Measurements from ENCODE around the gene HAUS5.
A peak's percentile ranks its signal among the peaks of the same experiment; 100 is the strongest.

HAUS5 gene

GRCh38 chr19:35633727-35634440 lies 21.3 kb downstream of the HAUS5 start:
- no peak overlapping the region for H3K4me2 ChIP-seq (ENCODE audit: low read length)
- no peaks in the 10 kb centered on the region for H3K27me3 ChIP-seq (ENCODE audit: insufficient read depth, low read length)
- H3K27ac ChIP-seq (ENCODE audit: low read depth, low read length) = no peak overlapping the region
- H3K79me1 ChIP-seq (ENCODE audit: low read length) = peaks cover 2% of the 10 kb centered on the region
- H3K36me3 ChIP-seq (ENCODE audit: control insufficient read depth in 1 of 2, insufficient read depth in 2 of 2, low read length in 2 of 2) = peaks cover 66 to 71% of the 10 kb centered on the region in 2 experiments
- H3K9me3 ChIP-seq (ENCODE audit: insufficient read depth, low read depth, low read length) = no peaks in the 10 kb centered on the region
- H3K18ac ChIP-seq (ENCODE audit: low read length) = no peak overlapping the region
- H4K8ac ChIP-seq (ENCODE audit: low read depth, low read length) = no peak overlapping the region
- H3K4ac ChIP-seq (ENCODE audit: low read depth, low read length) = no peak overlapping the region
- no peak overlapping the region for H2BK5ac ChIP-seq (ENCODE audit: low read depth, low read length, poor library complexity)
- H4K12ac ChIP-seq (ENCODE audit: low read depth, low read length) = no peak overlapping the region
- H3K14ac ChIP-seq (ENCODE audit: low read length) = no peak overlapping the region
- H2AFZ ChIP-seq (ENCODE audit: insufficient read depth, low read length, poor library complexity) = no peak overlapping the region
- no CpG with 5 or more reads among the region's 29 CpGs for WGBS (ENCODE audit: extremely low coverage, insufficient coverage, insufficient read length)
- no peak overlapping the region for H2BK12ac ChIP-seq (ENCODE audit: low read length)
- H3K4me3 ChIP-seq (ENCODE audit: low read depth, low read length) = no peak overlapping the region
- no peak overlapping the region for H4K91ac ChIP-seq (ENCODE audit: low read depth, low read length)
- H3K4me1 ChIP-seq (ENCODE audit: control insufficient read depth in 1 of 2, insufficient read depth in 2 of 2, low read length in 2 of 2) = peaks cover 4 to 6% of the 10 kb centered on the region in 2 experiments
- H3K23ac ChIP-seq (ENCODE audit: low read length) = no peak overlapping the region
- peaks cover 6% of the 10 kb centered on the region for H3K79me2 ChIP-seq (ENCODE audit: control insufficient read depth, insufficient read depth, low read length, poor library complexity)
- no peak for DNase-seq
- no peak overlapping the region for H2AK5ac ChIP-seq (ENCODE audit: low read length)
- no peak overlapping the region for H2BK120ac ChIP-seq (ENCODE audit: insufficient read depth, low read length, poor library complexity)
- no peak overlapping the region for H3K9ac ChIP-seq (ENCODE audit: low read length)

- H3K4me2 ChIP-seq (ENCODE audit: low read length) = no peak overlapping the region
- H4K91ac ChIP-seq (ENCODE audit: low read depth, low read length) = no peak overlapping the region
- no peak overlapping the region for H4K12ac ChIP-seq (ENCODE audit: low read depth, low read length)
- H2BK120ac ChIP-seq (ENCODE audit: insufficient read depth, low read length, poor library complexity) = no peak overlapping the region
- no peak overlapping the region for H2BK5ac ChIP-seq (ENCODE audit: low read depth, low read length, poor library complexity)
- H3K79me2 ChIP-seq (ENCODE audit: control insufficient read depth, insufficient read depth, low read length, poor library complexity) = no peaks in the 10 kb centered on the region
- H2AK5ac ChIP-seq (ENCODE audit: low read length) = no peak overlapping the region
- WGBS (ENCODE audit: extremely low coverage, insufficient coverage, insufficient read length) = no CpG with 5 or more reads among the region's 3 CpGs
- H3K79me1 ChIP-seq (ENCODE audit: low read length) = no peaks in the 10 kb centered on the region
- no peaks in the 10 kb centered on the region for H3K9me3 ChIP-seq (ENCODE audit: insufficient read depth, low read depth, low read length)
- no peak overlapping the region for H3K27ac ChIP-seq (ENCODE audit: low read depth, low read length)
- H3K18ac ChIP-seq (ENCODE audit: low read length) = no peak overlapping the region
- no peak overlapping the region for H2BK12ac ChIP-seq (ENCODE audit: low read length)
- H3K14ac ChIP-seq (ENCODE audit: low read length) = no peak overlapping the region
- no peak overlapping the region for H4K8ac ChIP-seq (ENCODE audit: low read depth, low read length)
- H3K9ac ChIP-seq (ENCODE audit: low read length) = no peak overlapping the region
- peaks cover 54 to 57% of the 10 kb centered on the region in 2 experiments for H3K36me3 ChIP-seq (ENCODE audit: control insufficient read depth in 1 of 2, insufficient read depth in 2 of 2, low read length in 2 of 2)
- H3K4me3 ChIP-seq (ENCODE audit: low read depth, low read length) = no peak overlapping the region
- no peak for DNase-seq
- no peak overlapping the region for H3K23ac ChIP-seq (ENCODE audit: low read length)
- no peak overlapping the region for H2AFZ ChIP-seq (ENCODE audit: insufficient read depth, low read length, poor library complexity)
- no peak overlapping the region for H3K4ac ChIP-seq (ENCODE audit: low read depth, low read length)
- no peaks in the 10 kb centered on the region for H3K27me3 ChIP-seq (ENCODE audit: insufficient read depth, low read length)
- peaks cover 7 to 8% of the 10 kb centered on the region in 2 experiments for H3K4me1 ChIP-seq (ENCODE audit: control insufficient read depth in 1 of 2, insufficient read depth in 2 of 2, low read length in 2 of 2)
These were observed 24.1 kb downstream of the HAUS5 start for GRCh38 chr19:35636651-35637050.

GRCh38 chr19:35637165-35637564 lies 24.6 kb downstream of the HAUS5 start:
- H4K8ac ChIP-seq (ENCODE audit: low read depth, low read length) = no peak overlapping the region
- no peak overlapping the region for H4K91ac ChIP-seq (ENCODE audit: low read depth, low read length)
- peaks cover 9 to 11% of the 10 kb centered on the region in 2 experiments for H3K4me1 ChIP-seq (ENCODE audit: control insufficient read depth in 1 of 2, insufficient read depth in 2 of 2, low read length in 2 of 2)
- H2AFZ ChIP-seq (ENCODE audit: insufficient read depth, low read length, poor library complexity) = no peak overlapping the region
- no CpG with 5 or more reads among the region's 25 CpGs for WGBS (ENCODE audit: extremely low coverage, insufficient coverage, insufficient read length)
- no peak overlapping the region for H3K18ac ChIP-seq (ENCODE audit: low read length)
- no peaks in the 10 kb centered on the region for H3K79me2 ChIP-seq (ENCODE audit: control insufficient read depth, insufficient read depth, low read length, poor library complexity)
- no peaks in the 10 kb centered on the region for H3K27me3 ChIP-seq (ENCODE audit: insufficient read depth, low read length)
- H3K14ac ChIP-seq (ENCODE audit: low read length) = no peak overlapping the region
- H3K4me2 ChIP-seq (ENCODE audit: low read length) = no peak overlapping the region
- DNase-seq = no peak
- peaks cover 51 to 54% of the 10 kb centered on the region in 2 experiments for H3K36me3 ChIP-seq (ENCODE audit: control insufficient read depth in 1 of 2, insufficient read depth in 2 of 2, low read length in 2 of 2)
- H3K4ac ChIP-seq (ENCODE audit: low read depth, low read length) = no peak overlapping the region
- H2BK120ac ChIP-seq (ENCODE audit: insufficient read depth, low read length, poor library complexity) = no peak overlapping the region
- no peaks in the 10 kb centered on the region for H3K79me1 ChIP-seq (ENCODE audit: low read length)
- no peak overlapping the region for H3K4me3 ChIP-seq (ENCODE audit: low read depth, low read length)
- H4K12ac ChIP-seq (ENCODE audit: low read depth, low read length) = no peak overlapping the region
- no peaks in the 10 kb centered on the region for H3K9me3 ChIP-seq (ENCODE audit: insufficient read depth, low read depth, low read length)
- H2AK5ac ChIP-seq (ENCODE audit: low read length) = no peak overlapping the region
- H3K9ac ChIP-seq (ENCODE audit: low read length) = no peak overlapping the region
- H2BK12ac ChIP-seq (ENCODE audit: low read length) = no peak overlapping the region
- H2BK5ac ChIP-seq (ENCODE audit: low read depth, low read length, poor library complexity) = no peak overlapping the region
- H3K27ac ChIP-seq (ENCODE audit: low read depth, low read length) = no peak overlapping the region
- H3K23ac ChIP-seq (ENCODE audit: low read length) = no peak overlapping the region

- peaks cover 3% of the 10 kb centered on the region for H3K9me3 ChIP-seq (ENCODE audit: insufficient read depth, low read depth, low read length)
- H2AFZ ChIP-seq (ENCODE audit: insufficient read depth, low read length, poor library complexity) = no peak overlapping the region
- peaks cover 31 to 33% of the 10 kb centered on the region in 2 experiments for H3K36me3 ChIP-seq (ENCODE audit: control insufficient read depth in 1 of 2, insufficient read depth in 2 of 2, low read length in 2 of 2)
- no peak overlapping the region for H3K23ac ChIP-seq (ENCODE audit: low read length)
- H2AK5ac ChIP-seq (ENCODE audit: low read length) = peak overlapping the region; percentile 18
- no peak overlapping the region for H3K27ac ChIP-seq (ENCODE audit: low read depth, low read length)
- H3K4ac ChIP-seq (ENCODE audit: low read depth, low read length) = no peak overlapping the region
- H4K12ac ChIP-seq (ENCODE audit: low read depth, low read length) = no peak overlapping the region
- no CpG with 5 or more reads among the region's 6 CpGs for WGBS (ENCODE audit: extremely low coverage, insufficient coverage, insufficient read length)
- no peak overlapping the region for H2BK120ac ChIP-seq (ENCODE audit: insufficient read depth, low read length, poor library complexity)
- no peak overlapping the region for H3K9ac ChIP-seq (ENCODE audit: low read length)
- peak overlapping the region; percentile 40 for H4K8ac ChIP-seq (ENCODE audit: low read depth, low read length)
- peaks cover 11% of the 10 kb centered on the region for H3K79me1 ChIP-seq (ENCODE audit: low read length)
- no peak overlapping the region for H4K91ac ChIP-seq (ENCODE audit: low read depth, low read length)
- no peak overlapping the region for H3K4me2 ChIP-seq (ENCODE audit: low read length)
- no peak overlapping the region for H2BK5ac ChIP-seq (ENCODE audit: low read depth, low read length, poor library complexity)
- DNase-seq = no peak
- H3K27me3 ChIP-seq (ENCODE audit: insufficient read depth, low read length) = no peaks in the 10 kb centered on the region
- H3K4me1 ChIP-seq (ENCODE audit: control insufficient read depth in 1 of 2, insufficient read depth in 2 of 2, low read length in 2 of 2) = peaks cover 15 to 22% of the 10 kb centered on the region in 2 experiments
- no peak overlapping the region for H3K18ac ChIP-seq (ENCODE audit: low read length)
- H3K14ac ChIP-seq (ENCODE audit: low read length) = no peak overlapping the region
- H3K79me2 ChIP-seq (ENCODE audit: control insufficient read depth, insufficient read depth, low read length, poor library complexity) = peaks cover 2% of the 10 kb centered on the region
- no peak overlapping the region for H3K4me3 ChIP-seq (ENCODE audit: low read depth, low read length)
- peak overlapping the region; percentile 32 for H2BK12ac ChIP-seq (ENCODE audit: low read length)
These were observed 26.7 kb downstream of the HAUS5 start for GRCh38 chr19:35639321-35639639.
